ENCODE measurements around the gene OR7G1. TPM values are rescaled to one million over a fixed set of nuclear protein-coding genes. Genes with fewer than 3 reads are reported as not detected.

Gene OR7G1
- total and polyA plus RNA-seq, 2 of the 8 experiments (the other 6 are each of a cell fraction or from before 2014, with no cell fraction given) = not detected

DNA sequence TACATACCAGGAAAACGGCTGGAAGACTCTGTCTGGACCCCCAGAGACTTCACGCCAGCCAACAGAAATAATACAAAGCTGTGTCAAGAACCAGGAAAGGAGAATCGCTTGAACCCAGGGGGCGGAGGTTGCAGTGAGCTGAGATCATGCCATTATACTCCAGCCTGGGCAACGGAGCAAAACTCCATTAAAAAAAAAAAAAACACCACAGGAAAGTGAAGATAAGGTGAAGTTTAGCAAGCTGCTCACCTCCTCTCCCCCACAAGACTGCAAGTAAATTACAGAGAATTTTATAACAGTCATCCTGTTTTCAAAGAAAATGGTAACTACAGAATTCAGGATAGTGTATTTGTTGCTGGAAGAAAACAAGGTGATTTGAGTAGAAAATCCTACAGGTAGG, 984 bp upstream of the OR7G1 start:
- Histone ChIP-seq H3K4me3 (ENCODE audit: extremely low read depth in 1 of 4, insufficient read depth in 2 of 4, low read depth in 3 of 4, low read length in 4 of 4) (no peak overlapping the region), H3K14ac (ENCODE audit: insufficient read length) (no peak overlapping the region), H4K20me1 (replicated peaks in 1 of 2; ENCODE audit: control insufficient read depth in 1 of 2, insufficient read depth in 2 of 2, low read length in 2 of 2) (no peaks in the 10 kb centered on the region), H3K9ac (replicated peaks in 1 of 4; ENCODE audit: extremely low read depth in 1 of 4, low read depth in 3 of 4, low read length in 3 of 4) (no peak overlapping the region), H3K79me1 (ENCODE audit: low read depth, low read length) (no peaks in the 10 kb centered on the region), H2AK5ac (ENCODE audit: low read depth, low read length) (no peak overlapping the region), H2BK120ac (replicated peaks; ENCODE audit: low read depth, low read length) (no peak overlapping the region), H3K23ac (ENCODE audit: insufficient read length) (no peak overlapping the region), H3K9me3 (ENCODE audit: insufficient read depth in 2 of 2, low read depth in 1 of 2, low read length in 1 of 2) (peaks cover 26 to 33% of the 10 kb centered on the region in 2 experiments), H3K4me2 (ENCODE audit: insufficient read depth in 1 of 2, low read depth in 2 of 2, low read length in 2 of 2) (no peak overlapping the region), H4K5ac (ENCODE audit: insufficient read length, low read depth, low read length) (no peak overlapping the region), H3K27ac (ENCODE audit: low read depth, low read length) (no peak overlapping the region), H2BK5ac (ENCODE audit: low read depth, low read length) (no peak overlapping the region), H3K56ac (replicated peaks; ENCODE audit: insufficient read length, low read depth, low read length) (no peak overlapping the region), H2BK15ac (ENCODE audit: low read length) (no peak overlapping the region), H4K8ac (ENCODE audit: extremely low read depth, insufficient read depth, low read length) (no peak overlapping the region), H4K91ac (replicated peaks; ENCODE audit: insufficient read length, low read length) (no peak overlapping the region), H3K79me2 (ENCODE audit: control insufficient read depth in 1 of 2, insufficient read depth in 2 of 2, low read length in 2 of 2) (no peaks in the 10 kb centered on the region), H3K18ac (ENCODE audit: extremely low read depth, low read length) (no peak overlapping the region), H2BK12ac (ENCODE audit: low read depth, low read length) (no peak overlapping the region), H3K4ac (replicated peaks; ENCODE audit: insufficient read length, low read depth, low read length) (no peak overlapping the region), H3K4me1 (replicated peaks in 1 of 4; ENCODE audit: control insufficient read depth in 3 of 4, insufficient read depth in 4 of 4, low read length in 3 of 4) (no peaks in the 10 kb centered on the region), H2AFZ (ENCODE audit: low read length) (no peak overlapping the region), H3K23me2 (ENCODE audit: low read depth, low read length) (no peaks in the 10 kb centered on the region), H3K36me3 (ENCODE audit: control insufficient read depth in 2 of 4, insufficient read depth in 4 of 4, low read length in 3 of 4) (no peaks in the 10 kb centered on the region), H3K27me3 (replicated peaks in 1 of 4; ENCODE audit: control insufficient read depth in 3 of 4, extremely low read depth in 1 of 4, insufficient read depth in 3 of 4, low read length in 3 of 4) (no peaks in the 10 kb centered on the region), H2BK20ac (ENCODE audit: low read length) (no peak overlapping the region)
- FAIRE-seq (no peak), DNase-seq (ENCODE audit: low read depth in 1 of 2, low spot score in 2 of 2) (no peak)
- 73% methylated on average over 5 of the region's 5 CpGs; no CpG with 5 or more reads in 1 of the 2 experiments for WGBS, 2 experiments (ENCODE audit: extremely low coverage in 1 of 2, insufficient coverage in 1 of 2, insufficient read length in 1 of 2, insufficient replicate concordance in 2 of 2, low coverage in 1 of 2, low lambda C conversion rate in 2 of 2, missing lambda C conversion rate in 1 of 2)
- POLR2A ChIA-PET (ENCODE audit: partially characterized antibody) = no interaction called here
- CTCF ChIA-PET (ENCODE audit: partially characterized antibody) = interaction anchor here (1.2 kb wide), 1 partner anchor 20 kb away, joined by 4 read pairs; no protein-coding TSS in a partner anchor
- TF ChIP-seq YY1 (IDR thresholded peaks at IDR 0.05; ENCODE audit: low read depth, low read length) = no peak
- TF ChIP-seq GABPA (IDR thresholded peaks at IDR 0.05; ENCODE audit: borderline replicate concordance, insufficient read depth, low read length) = no peak
- no peak for TF ChIP-seq SAP30 (IDR thresholded peaks at IDR 0.05; ENCODE audit: insufficient read depth, insufficient replicate concordance, low read length)
- no peak for TF ChIP-seq RAD21 (IDR thresholded peaks at IDR 0.05 in 1 of 2, conservative IDR thresholded peaks at IDR 0.05 in 1 of 2; ENCODE audit: low read depth in 2 of 2, low read length in 2 of 2)
- no peak for TF ChIP-seq CHD2 (IDR thresholded peaks at IDR 0.05; ENCODE audit: low read length)
- TF ChIP-seq EZH2 (IDR thresholded peaks at IDR 0.05; ENCODE audit: low read depth, low read length, severe bottlenecking) = no peak
- no peak for TF ChIP-seq CREB1 (IDR thresholded peaks at IDR 0.05)
- no peak for TF ChIP-seq HDAC2 (IDR thresholded peaks at IDR 0.05; ENCODE audit: borderline replicate concordance in 1 of 2, low read depth in 2 of 2, low read length in 2 of 2)
- TF ChIP-seq KDM5A (IDR thresholded peaks at IDR 0.05; ENCODE audit: low read length) = no peak
- TF ChIP-seq POLR2AphosphoS5 (IDR thresholded peaks at IDR 0.05; ENCODE audit: low read depth, low read length) = no peak
- no peak for TF ChIP-seq TAF7 (optimal IDR thresholded peaks at IDR 0.05; ENCODE audit: borderline replicate concordance, low read depth, low read length)

Measured in H1 (cell line).